22Rv1 (cell line): ENCODE data around the gene CTXND1.

Experiments
- H3K27ac ChIP-seq: fragments of 450-650 bp; 2 replicates; pipeline ENCODE4 v1.5.1; 2017
- CTCF ChIP-seq: fragments of 450-650 bp; IDR thresholded peaks from 2 replicates; pipeline ENCODE4 v1.5.1; 2017; ENCODE audit warnings: mild to moderate bottlenecking
- ZFX ChIP-seq: fragments of 450-650 bp; IDR thresholded peaks from 2 replicates; pipeline ENCODE4 v1.6.1; 2017; ENCODE audit warnings: antibody characterized with exemption, borderline replicate concordance

Gene CTXND1

GRCh38 chr15:80176443-80176842, 75.6 kb downstream of the CTXND1 start:
- no peak for TF ChIP-seq ZFX
- no peak for TF ChIP-seq CTCF
- H3K27ac ChIP-seq: no peak overlapping the region

GRCh38 chr15:80175436-80175835, 76.6 kb downstream of the CTXND1 start:
- TF ChIP-seq CTCF (no peak), ZFX (no peak)
- no peak overlapping the region for H3K27ac ChIP-seq

GRCh38 chr15:80174017-80174746, 77.8 kb downstream of the CTXND1 start:
- no peak overlapping the region for H3K27ac ChIP-seq
- TF ChIP-seq ZFX: no peak
- no peak for TF ChIP-seq CTCF

DNA sequence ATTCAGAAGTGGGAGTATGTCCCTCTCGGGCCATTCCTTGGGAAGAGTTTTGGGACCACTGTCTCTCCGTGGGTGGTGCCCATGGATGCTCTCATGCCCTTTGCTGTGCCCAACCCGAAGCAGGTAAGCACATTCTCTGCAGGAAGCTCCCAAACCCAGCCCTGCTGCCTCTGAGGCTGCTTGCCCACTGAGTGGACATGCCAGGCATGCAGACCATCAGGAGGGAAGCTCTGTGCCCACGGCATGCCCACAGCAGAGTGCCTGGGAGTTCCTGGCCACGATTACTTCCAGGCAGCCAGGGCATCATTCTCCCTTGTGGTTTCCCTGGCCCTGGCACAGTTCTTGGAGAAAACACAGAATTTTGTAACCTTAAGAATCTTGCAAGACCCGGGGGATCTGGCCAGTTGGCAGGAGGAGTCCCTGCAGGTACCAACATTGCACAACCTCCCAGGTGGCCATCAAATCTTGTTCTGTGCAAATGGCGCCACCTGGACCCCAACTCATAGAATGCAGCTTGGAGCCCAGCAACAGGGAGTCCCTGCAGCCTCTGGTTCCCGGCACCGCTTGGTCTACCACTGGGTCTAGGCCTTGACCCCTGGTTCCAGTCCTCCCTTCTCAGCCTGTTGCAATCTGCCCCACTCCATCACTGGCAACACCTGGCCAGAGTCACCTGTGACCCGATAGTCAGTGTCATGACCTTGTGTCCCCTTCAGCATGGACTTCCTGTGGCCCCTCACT, 78.8 kb downstream of the CTXND1 start:
- TF ChIP-seq CTCF: peak; percentile 74
- no peak for TF ChIP-seq ZFX
- H3K27ac ChIP-seq: no peak overlapping the region

DNA sequence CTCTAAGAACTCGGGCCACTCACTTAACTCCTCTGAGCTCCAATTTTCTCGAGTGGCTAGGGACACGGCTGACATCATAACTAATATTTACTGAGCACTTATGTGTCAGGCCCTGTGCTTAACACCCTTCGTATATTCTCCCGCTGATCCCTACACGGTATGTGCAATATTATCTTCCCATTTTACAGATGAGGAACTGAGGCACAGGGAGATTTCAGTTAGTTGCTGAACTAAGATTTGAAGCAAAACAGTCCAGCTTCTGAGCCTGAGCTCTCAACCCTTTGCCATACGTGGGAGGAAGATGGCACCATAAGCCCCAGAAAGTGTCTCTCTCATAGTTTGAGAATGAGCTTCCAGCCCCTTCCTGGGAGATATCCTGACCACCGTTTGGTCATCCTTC, 79.6 kb downstream of the CTXND1 start:
- H3K27ac ChIP-seq: no peak overlapping the region
- no peak for TF ChIP-seq ZFX
- no peak for TF ChIP-seq CTCF

GRCh38 chr15:80171787-80172186, 80.2 kb downstream of the CTXND1 start:
- no peak overlapping the region for H3K27ac ChIP-seq
- no peak for TF ChIP-seq ZFX
- no peak for TF ChIP-seq CTCF

- H3K27ac ChIP-seq: no peak overlapping the region
- TF ChIP-seq ZFX: no peak
- TF ChIP-seq CTCF: no peak
Observed at GRCh38 chr15:80170596-80170995, 81.4 kb downstream of the CTXND1 start.
